ENCODE results near the gene RASA4.
"Not testable (repeated sequence)": the region's sequence is repeated elsewhere in the genome, so short reads cannot be mapped to it uniquely, and the experiment has no call there.

Gene RASA4

DNA sequence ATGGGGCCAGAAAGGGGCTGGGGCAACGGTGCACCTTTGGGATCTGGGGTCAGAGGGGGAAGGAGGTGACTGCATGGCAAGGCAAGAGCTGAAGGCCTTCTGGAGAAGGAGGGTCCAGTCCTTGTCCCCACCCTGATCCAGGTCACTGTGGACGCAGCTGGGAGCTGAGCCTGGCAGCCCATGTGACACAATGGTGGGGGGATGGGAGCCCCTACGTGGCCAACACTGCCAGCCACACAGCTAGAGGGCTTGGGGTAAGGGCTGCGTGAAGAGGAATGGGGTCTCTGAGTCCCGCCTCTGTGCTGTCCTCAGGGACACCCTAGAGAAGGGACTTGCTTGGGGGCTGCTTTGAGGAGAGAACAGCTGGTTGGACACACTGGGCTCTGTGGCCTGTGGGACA lies 34.8 kb downstream of the RASA4 start:
- not testable (repeated sequence) for H3K27ac Mint-ChIP-seq; H3K4me1 Mint-ChIP-seq (ENCODE audit: low read depth); H3K36me3 Mint-ChIP-seq (ENCODE audit: low read depth); H3K4me3 Mint-ChIP-seq; H3K27me3 Mint-ChIP-seq (ENCODE audit: low read depth); H3K9me3 Mint-ChIP-seq

DNA sequence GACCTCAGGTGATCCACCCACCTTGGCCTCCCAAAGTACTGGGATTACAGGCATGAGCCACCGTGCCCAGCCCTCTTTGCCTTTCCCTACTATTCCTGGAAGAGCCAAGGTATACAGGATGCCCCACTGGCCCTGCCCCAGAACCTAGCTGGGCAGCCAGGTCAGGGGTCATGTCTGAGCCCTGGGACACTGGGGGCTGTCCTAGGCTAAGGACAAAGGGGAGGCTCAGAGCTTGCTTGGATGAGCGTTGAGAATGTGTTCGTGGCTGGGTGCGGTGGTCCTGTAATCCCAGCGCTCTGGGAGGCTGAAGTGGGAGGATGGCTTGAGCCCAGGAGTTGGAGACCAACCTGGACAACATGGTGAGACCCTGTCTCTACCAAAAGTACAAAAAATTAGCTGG lies 38.1 kb downstream of the RASA4 start:
- not testable (repeated sequence) for H3K36me3 Mint-ChIP-seq (ENCODE audit: low read depth)

DNA sequence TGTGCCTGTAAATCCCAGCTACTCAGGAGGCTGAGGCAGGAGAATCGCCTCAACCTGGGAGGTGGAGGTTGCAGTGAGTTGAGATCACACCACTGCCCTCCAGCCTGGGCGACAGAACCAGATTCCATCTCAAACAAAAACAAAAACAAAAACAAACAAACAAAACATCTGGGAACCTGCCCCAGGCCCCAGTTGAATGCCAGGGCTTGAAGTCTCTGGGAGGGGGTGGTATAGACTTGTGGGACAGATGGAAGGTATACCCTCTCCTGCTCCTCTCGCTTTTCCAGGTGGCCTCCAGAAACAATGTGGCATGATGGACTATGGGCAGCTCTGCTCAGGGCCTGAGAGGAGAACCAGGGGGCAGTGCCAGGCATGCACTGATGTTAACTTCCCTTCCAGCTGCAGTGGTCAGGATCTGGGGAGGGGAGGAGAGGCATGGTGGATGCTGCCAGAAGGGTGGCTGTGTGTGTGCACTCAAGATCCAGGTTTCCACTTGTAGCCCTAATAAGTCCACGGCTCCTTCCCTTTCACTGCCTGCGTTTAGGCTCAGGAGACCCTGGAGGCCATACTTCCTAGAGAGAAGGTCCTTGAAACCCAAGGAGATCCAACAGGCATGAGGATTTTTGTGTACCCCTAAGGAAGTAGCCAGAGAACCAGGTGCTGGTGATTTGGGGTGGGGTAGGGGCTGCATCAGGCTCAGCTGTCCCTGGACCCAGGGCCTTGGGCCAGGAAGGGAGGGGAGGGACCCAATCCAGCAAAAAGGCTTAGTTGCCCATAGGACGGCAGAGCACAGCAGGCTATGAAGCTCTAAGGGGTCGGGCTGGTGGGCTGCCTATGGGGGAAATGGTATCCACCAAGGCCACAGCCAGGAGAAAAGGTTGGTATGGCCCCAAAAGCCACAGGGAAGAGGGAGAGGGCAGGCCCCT lies 39.0 kb downstream of the RASA4 start:
- not testable (repeated sequence) for H3K27ac Mint-ChIP-seq; H3K9me3 Mint-ChIP-seq; H3K4me3 Mint-ChIP-seq; H3K4me1 Mint-ChIP-seq (ENCODE audit: low read depth); H3K27me3 Mint-ChIP-seq (ENCODE audit: low read depth); H3K36me3 Mint-ChIP-seq (ENCODE audit: low read depth)

More for the DNA sequence above, 38.1 kb downstream of the RASA4 start:
- not testable (repeated sequence) for H3K4me1 Mint-ChIP-seq (ENCODE audit: low read depth); H3K27me3 Mint-ChIP-seq (ENCODE audit: low read depth); H3K4me3 Mint-ChIP-seq; H3K9me3 Mint-ChIP-seq; H3K27ac Mint-ChIP-seq

DNA sequence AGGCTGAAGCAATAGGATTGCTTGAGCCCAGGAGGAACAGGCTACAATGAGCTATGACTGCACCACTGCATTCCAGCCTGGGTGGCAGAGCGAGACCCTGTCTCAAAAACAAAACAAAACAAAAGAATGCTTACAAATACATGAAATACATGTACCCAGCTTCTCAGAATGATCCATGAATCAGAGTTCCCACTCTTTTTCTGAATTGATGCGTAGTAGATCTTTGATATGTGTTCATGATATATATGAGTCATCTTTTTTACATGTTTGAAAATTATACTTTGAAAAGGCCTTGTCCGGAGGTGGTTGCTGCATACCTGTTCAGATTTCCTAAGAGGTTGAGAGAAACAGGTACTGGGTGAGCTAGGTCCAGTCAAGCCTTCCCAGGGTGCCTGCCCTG lies 40.2 kb downstream of the RASA4 start:
- not testable (repeated sequence) for H3K4me1 Mint-ChIP-seq (ENCODE audit: low read depth); H3K27ac Mint-ChIP-seq; H3K36me3 Mint-ChIP-seq (ENCODE audit: low read depth); H3K9me3 Mint-ChIP-seq; H3K4me3 Mint-ChIP-seq; H3K27me3 Mint-ChIP-seq (ENCODE audit: low read depth)

DNA sequence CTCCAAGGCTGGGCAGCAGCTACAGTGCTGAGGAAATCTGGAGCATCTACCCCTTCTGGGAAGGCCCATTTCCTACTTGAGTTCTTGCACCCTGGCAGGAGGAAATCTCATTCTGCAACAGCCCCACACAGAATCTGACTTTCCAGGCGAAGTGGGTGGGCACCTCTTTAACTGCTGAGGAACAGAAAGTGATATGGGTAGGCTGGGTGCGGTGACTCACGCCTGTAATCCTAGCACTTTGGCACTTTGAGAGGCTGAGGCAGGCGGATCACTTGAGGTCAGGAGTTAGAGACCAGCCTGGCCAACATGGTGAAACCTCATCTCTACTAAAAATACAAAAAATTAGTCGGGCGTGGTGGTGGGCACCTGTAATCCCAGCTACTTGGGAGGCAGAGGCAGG lies 41.9 kb downstream of the RASA4 start:
- H3K36me3 Mint-ChIP-seq (ENCODE audit: low read depth); H3K4me1 Mint-ChIP-seq (ENCODE audit: low read depth); H3K9me3 Mint-ChIP-seq; H3K27me3 Mint-ChIP-seq (ENCODE audit: low read depth); H3K27ac Mint-ChIP-seq; H3K4me3 Mint-ChIP-seq: not testable (repeated sequence)

DNA sequence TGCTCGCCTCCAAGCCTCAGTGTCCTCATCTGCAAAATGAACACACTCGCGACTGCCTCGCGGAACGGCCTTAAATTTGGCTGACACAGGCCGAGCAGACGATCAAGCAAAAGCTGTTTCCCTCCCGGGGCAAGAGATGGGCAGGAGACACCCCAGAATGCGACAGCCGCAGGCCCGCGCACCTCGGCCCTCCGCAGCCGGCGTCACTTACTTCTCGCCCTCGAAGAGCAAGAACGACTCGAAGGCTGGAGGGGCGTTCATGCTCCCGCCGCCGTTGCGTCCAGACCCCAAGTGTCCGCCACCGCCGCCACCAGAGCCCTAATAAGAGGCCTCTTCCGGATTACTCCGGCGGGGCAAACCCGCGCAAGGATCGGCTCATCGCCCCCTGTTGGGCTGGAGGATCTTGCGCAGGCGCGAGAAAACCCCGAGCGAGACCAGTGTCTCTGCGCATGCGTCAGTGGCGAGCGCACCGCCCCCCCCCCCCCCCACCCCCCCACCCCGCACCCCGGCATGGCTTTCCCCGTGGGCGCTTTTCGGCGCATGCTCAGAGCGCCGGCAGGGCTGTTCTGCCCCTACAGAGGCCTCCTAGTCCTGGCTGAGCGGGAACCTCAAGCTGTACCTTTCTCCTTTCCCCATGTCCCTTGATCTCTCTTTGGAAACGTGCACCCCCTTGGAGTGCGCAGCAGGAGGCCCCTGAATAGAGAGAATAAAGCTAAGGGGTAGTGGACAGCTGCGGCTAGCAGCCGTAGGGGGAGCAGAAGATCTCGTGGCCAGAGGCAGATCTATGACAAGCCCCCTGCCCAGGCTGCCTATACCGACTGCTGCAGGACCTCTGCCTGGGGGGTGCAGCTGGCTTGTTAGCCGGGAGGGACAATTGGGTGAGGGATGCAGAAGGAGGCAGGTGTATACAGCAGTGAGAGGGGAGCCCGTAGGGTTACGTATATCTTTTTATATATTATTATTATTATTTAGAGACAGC lies 44.0 kb downstream of the RASA4 start, which contains the start of gene POLR2J3:
Gene POLR2J3 (minus strand): TSS at position 323 of the 979 bp plus-strand sequence. CDS start 62 bp downstream, at position 261.
- H3K9me3 Mint-ChIP-seq; H3K27me3 Mint-ChIP-seq (ENCODE audit: low read depth); H3K4me1 Mint-ChIP-seq (ENCODE audit: low read depth); H3K36me3 Mint-ChIP-seq (ENCODE audit: low read depth): not testable (repeated sequence)
- peak within 1 kb of the TSS; percentile 92 for H3K4me3 Mint-ChIP-seq
- peak within 1 kb of the TSS; percentile 87 for H3K27ac Mint-ChIP-seq

DNA sequence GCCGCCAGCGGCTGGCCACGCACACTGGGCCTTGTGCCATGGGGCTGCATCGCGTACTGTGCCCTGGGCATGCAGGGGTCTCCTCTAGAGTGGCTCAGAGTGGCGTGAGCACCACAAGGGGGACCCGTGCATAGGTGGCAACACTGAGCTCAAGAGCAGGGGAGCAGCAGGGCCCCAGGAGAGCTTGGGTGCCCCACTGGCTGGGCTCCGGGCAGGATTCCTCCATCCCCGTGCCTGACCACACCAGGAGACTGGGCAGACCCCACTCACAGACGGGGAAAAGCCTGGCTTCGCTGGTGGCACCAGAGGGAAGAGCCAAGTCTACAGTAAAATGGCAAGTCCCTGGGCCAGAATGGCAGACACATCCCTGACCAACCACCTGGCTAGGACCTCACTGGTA lies 47.9 kb downstream of the RASA4 start:
- not testable (repeated sequence) for H3K4me1 Mint-ChIP-seq (ENCODE audit: low read depth); H3K27me3 Mint-ChIP-seq (ENCODE audit: low read depth); H3K9me3 Mint-ChIP-seq; H3K27ac Mint-ChIP-seq; H3K4me3 Mint-ChIP-seq; H3K36me3 Mint-ChIP-seq (ENCODE audit: low read depth)

DNA sequence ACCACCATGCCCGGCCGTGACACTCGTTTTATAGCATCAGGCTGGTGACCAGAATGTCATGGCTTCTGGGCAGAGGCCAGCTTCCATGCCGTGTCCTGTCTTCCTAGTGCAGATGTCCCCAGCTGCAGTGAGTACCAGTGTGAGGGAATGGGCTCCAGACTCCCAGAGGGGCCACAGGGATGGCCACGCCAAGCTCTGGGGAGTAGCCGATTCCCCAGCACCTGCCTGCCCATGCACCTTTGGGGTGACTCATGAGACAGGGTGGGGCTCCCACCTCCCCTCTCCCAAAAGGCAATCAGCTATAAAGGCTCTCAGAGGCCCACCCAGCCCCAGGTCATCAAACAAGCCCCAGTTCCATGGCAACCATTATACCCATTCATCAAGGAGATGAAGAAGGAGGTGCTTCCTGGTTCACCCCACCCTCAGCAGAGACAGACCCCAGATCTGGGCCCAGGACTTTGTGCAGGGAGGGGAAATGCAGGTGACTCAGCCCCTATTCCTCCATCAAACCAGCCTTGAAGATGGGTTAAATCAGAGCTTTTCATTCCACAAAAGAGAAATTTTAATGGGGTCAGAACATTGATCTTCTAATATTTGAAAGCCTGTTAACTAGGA lies 65.6 kb downstream of the RASA4 start, which contains the start of gene SPDYE2:
Gene SPDYE2 (plus strand): TSS at position 419 of the 615 bp plus-strand sequence. CDS start 2,030 bp downstream, outside the sequence.
- H3K4me1 Mint-ChIP-seq (ENCODE audit: low read depth); H3K27ac Mint-ChIP-seq; H3K4me3 Mint-ChIP-seq; H3K36me3 Mint-ChIP-seq (ENCODE audit: low read depth); H3K9me3 Mint-ChIP-seq; H3K27me3 Mint-ChIP-seq (ENCODE audit: low read depth): not testable (repeated sequence)

DNA sequence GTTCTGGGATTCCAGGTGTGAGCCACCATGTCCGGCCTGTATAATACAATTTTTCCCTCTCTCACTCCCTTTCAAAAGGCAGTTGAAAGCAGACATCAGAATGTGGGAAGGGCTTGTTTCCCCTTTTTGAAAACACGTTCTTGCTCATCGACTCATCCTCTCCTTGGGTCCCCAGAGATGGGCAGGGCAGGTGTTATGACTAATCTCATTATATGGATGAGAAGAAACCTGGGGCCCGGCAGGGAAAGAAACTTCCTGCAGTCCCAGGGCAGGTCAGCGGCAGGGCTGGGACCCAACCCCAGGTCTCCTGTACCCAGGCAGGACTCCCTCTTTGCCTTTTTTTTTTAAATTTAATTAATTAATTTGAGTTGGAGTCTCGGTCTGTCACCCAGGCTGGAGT lies 70.2 kb downstream of the RASA4 start:
- not testable (repeated sequence) for H3K4me3 Mint-ChIP-seq; H3K27ac Mint-ChIP-seq; H3K27me3 Mint-ChIP-seq (ENCODE audit: low read depth); H3K4me1 Mint-ChIP-seq (ENCODE audit: low read depth); H3K9me3 Mint-ChIP-seq; H3K36me3 Mint-ChIP-seq (ENCODE audit: low read depth)

DNA sequence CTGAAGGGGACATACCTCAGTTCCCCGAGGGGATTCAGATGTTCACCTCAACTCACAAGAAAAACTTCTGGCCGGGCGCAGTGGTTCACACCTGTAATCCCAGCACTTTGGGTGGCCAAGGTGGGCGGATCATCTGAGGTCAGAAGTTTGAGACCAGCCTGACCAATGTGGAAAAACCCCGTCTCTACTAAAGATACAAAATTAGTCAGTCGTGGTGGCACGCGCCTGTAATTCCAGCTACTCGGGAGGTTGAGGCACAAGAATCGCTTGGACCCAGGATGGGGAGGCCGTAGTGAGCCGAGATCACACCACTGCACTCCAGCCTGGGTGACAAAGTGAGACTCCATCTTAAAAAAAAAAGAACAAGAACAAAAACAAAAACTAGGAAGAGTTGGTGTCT lies 71.3 kb downstream of the RASA4 start:
- H3K36me3 Mint-ChIP-seq (ENCODE audit: low read depth); H3K9me3 Mint-ChIP-seq; H3K27me3 Mint-ChIP-seq (ENCODE audit: low read depth); H3K27ac Mint-ChIP-seq; H3K4me3 Mint-ChIP-seq; H3K4me1 Mint-ChIP-seq (ENCODE audit: low read depth): not testable (repeated sequence)

DNA sequence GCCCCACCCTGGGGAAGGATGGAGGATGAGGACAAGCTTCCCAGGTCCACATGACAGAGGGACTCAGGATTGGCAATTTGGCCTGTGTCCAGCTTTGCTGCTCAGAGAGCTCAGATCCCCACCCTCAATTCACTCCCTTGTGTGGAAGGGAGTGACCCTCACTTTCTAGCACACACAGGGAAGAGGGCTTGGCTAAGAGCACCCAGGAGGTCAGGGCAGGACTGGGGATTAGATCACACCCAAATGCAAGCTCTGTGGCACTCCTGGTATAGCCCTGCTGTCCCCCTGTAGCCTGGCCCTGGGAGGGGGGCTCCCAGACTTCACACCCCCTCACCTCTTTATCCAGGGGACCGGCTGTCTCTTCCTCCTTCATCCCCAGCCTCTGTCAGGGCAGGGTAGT lies 72.2 kb downstream of the RASA4 start:
- H3K9me3 Mint-ChIP-seq; H3K27ac Mint-ChIP-seq; H3K4me1 Mint-ChIP-seq (ENCODE audit: low read depth); H3K27me3 Mint-ChIP-seq (ENCODE audit: low read depth); H3K4me3 Mint-ChIP-seq; H3K36me3 Mint-ChIP-seq (ENCODE audit: low read depth): not testable (repeated sequence)

DNA sequence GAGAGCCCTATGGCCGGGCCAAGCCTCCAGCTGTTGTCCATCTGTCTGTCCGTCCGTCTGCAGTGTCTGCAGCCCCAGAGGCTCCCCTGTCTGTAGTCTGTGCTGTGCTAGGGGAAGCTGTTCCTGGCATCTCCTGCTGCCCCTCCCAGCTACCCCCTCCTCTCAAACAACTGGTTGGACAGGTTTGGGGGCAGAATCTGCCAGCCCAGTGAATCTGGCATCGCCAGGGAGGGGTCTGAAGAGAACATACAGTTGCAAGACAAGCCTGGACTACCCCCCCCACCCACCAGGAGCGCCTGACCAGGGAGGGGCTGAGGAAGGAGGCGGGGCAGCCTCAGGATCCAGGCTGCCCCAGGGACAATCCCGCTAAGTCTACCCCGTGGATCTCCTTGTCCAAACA lies 73.0 kb downstream of the RASA4 start, which contains the start of gene UPK3BL2:
Gene UPK3BL2 (minus strand): TSS at position 101 of the 400 bp plus-strand sequence. CDS start 60 bp downstream, at position 41.
- H3K4me3 Mint-ChIP-seq; H3K9me3 Mint-ChIP-seq; H3K27me3 Mint-ChIP-seq (ENCODE audit: low read depth); H3K36me3 Mint-ChIP-seq (ENCODE audit: low read depth); H3K27ac Mint-ChIP-seq; H3K4me1 Mint-ChIP-seq (ENCODE audit: low read depth): not testable (repeated sequence)

DNA sequence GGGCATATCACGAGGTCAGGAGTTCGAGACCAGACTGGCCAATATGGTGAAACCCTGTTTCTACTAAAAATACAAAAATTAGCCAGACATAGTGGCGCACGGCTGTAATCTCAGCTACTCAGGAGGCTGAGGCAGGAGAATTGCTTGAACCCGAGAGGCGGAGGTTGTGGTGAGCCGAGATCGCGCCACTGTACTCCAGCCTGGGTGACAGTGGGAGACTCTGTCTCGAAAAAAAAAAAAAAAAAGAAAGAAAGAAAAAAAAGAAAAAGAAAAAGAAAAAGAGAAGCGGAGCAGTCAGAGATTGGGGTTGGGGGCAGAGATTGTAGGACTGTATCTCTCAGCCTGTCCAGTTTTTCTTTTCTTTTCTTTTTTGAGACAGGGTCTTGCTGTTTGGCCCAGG lies 73.8 kb downstream of the RASA4 start:
- not testable (repeated sequence) for H3K4me3 Mint-ChIP-seq; H3K4me1 Mint-ChIP-seq (ENCODE audit: low read depth); H3K9me3 Mint-ChIP-seq; H3K27me3 Mint-ChIP-seq (ENCODE audit: low read depth); H3K27ac Mint-ChIP-seq; H3K36me3 Mint-ChIP-seq (ENCODE audit: low read depth)

DNA sequence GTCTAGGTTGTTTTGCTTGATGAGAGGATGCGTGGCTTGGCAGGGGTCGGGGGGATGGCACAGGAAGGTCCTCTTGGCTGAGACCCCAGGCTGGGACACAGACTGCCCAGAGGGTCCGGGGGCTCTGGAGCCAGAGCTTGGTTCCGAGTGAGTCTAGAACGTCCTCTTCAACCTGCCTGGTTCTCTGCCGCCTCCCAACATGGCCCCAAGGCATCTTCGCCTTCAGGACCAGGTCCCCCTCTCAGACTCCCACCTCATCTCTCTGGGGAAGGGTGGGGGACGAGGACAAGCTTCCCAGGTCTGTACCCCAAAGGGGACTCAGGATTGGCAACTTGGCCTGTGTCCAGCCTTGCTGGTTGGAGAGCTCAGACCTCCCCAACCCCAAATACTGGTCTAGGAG lies 74.5 kb downstream of the RASA4 start:
- not testable (repeated sequence) for H3K4me1 Mint-ChIP-seq (ENCODE audit: low read depth); H3K27me3 Mint-ChIP-seq (ENCODE audit: low read depth); H3K27ac Mint-ChIP-seq; H3K9me3 Mint-ChIP-seq; H3K36me3 Mint-ChIP-seq (ENCODE audit: low read depth); H3K4me3 Mint-ChIP-seq
